PC-3 (cell line): ENCODE results near the gene MARCHF3. TPM values are rescaled to one million over a fixed set of nuclear protein-coding genes. Genes with fewer than 3 reads are reported as not detected.
"Not testable (repeated sequence)": the region's sequence is repeated elsewhere in the genome, so short reads cannot be mapped to it uniquely, and the experiment has no call there.

Experiments
- ATAC-seq: fragments of 200-7000 bp; cut with Tn5 transposase; 2 replicates; pipeline ENCODE4 v1.9.1; 2020; ENCODE audit warnings: mild to moderate bottlenecking, moderate library complexity
- BruUV-seq: library from RNA; stranded (reverse); fragments of 400-500 nt; replicated peaks from 2 replicates; lab custom pipeline; 2021; lab: Mats Ljungman, UMichigan
- CTCF ChIA-PET: fragments of 300-600 bp; sonication (Branson Sonifier 250); formaldehyde crosslinking; loops from one replicate; lab custom pipeline; 2022; ENCODE audit warnings: antibody characterized with exemption; lab: Charles Lee
- POLR2A ChIA-PET: fragments of 300-600 bp; sonication (Branson Sonifier 250); formaldehyde crosslinking; loops from one replicate; lab custom pipeline; 2022; ENCODE audit warnings: antibody characterized with exemption; ENCODE audit not compliant: unreplicated experiment; lab: Charles Lee
- DNase-seq: peaks from one replicate; pipeline ENCODE4 v3.0.0-alpha.2; 2015
- H2AFZ ChIP-seq: fragments of 300-600 bp; sonication (generic); 2 replicates; pipeline ENCODE4 v1.6.0; 2016; ENCODE audit warnings: antibody characterized with exemption, low read length
- H3F3A ChIP-seq: fragments of 300-600 bp; sonication (generic); one replicate; pipeline ENCODE4 v1.6.0; 2017; ENCODE audit warnings: antibody characterized with exemption, low read length, control low read depth, mild to moderate bottlenecking; ENCODE audit not compliant: unreplicated experiment
- H3K27ac ChIP-seq: fragments of 300-600 bp; sonication (generic); 2 replicates; pipeline ENCODE4 v1.5.1; 2016; ENCODE audit warnings: mild to moderate bottlenecking, low read length
- H3K27me3 ChIP-seq: fragments of 300-600 bp; sonication (generic); 2 replicates; pipeline ENCODE4 v1.6.1; 2016; ENCODE audit warnings: low read length, mixed read lengths
- H3K36me3 ChIP-seq: fragments of 300-600 bp; sonication (generic); 2 replicates; pipeline ENCODE4 v1.6.1; 2016; ENCODE audit warnings: low read depth, mixed run types, low read length, mixed read lengths
- H3K4me1 ChIP-seq: fragments of 300-600 bp; sonication (generic); 2 replicates; pipeline ENCODE4 v1.5.1; 2016; ENCODE audit warnings: low read length; ENCODE audit not compliant: insufficient read depth
- H3K4me2 ChIP-seq: fragments of 300-600 bp; sonication (generic); 2 replicates; pipeline ENCODE4 v1.6.0; 2016; ENCODE audit warnings: low read length
- H3K4me3 ChIP-seq: fragments of 300-600 bp; sonication (generic); 2 replicates; pipeline ENCODE4 v1.5.1; 2016; ENCODE audit warnings: mild to moderate bottlenecking, low read length, mixed read lengths
- H3K79me2 ChIP-seq: fragments of 300-600 bp; sonication (generic); 2 replicates; pipeline ENCODE4 v1.6.1; 2017; ENCODE audit warnings: low read length, mixed read lengths
- H3K9ac ChIP-seq: fragments of 300-600 bp; sonication (generic); 2 replicates; pipeline ENCODE4 v1.6.0; 2016; ENCODE audit warnings: mild to moderate bottlenecking, low read length
- H3K9me2 ChIP-seq: fragments of 300-600 bp; sonication (generic); replicated peaks from 2 replicates; pipeline ENCODE4 v1.6.1; 2016; ENCODE audit warnings: mixed run types, low read length, mixed read lengths
- H3K9me3 ChIP-seq: fragments of 300-600 bp; sonication (generic); 2 replicates; pipeline ENCODE4 v1.6.1; 2016; ENCODE audit warnings: low read length, mixed read lengths
- H4K20me1 ChIP-seq: fragments of 300-600 bp; sonication (generic); 2 replicates; pipeline ENCODE4 v1.6.1; 2016; ENCODE audit warnings: low read length, mixed read lengths
- CTCF ChIP-seq: fragments of 300-600 bp; sonication (generic); conservative IDR thresholded peaks from 2 replicates; pipeline ENCODE4 v1.5.1; 2017; ENCODE audit warnings: antibody characterized with exemption, low read depth, mild to moderate bottlenecking, low read length
- EZH2 ChIP-seq: fragments of 300-600 bp; sonication (generic); IDR thresholded peaks from one replicate; pipeline ENCODE4 v1.6.1; 2017; ENCODE audit warnings: antibody characterized with exemption, mild to moderate bottlenecking, low read length; ENCODE audit not compliant: unreplicated experiment
- EZH2phosphoT487 ChIP-seq: fragments of 300-600 bp; sonication (generic); IDR thresholded peaks from 2 replicates; pipeline ENCODE4 v1.6.1; 2018; ENCODE audit warnings: mild to moderate bottlenecking, antibody characterized with exemption, low read length, borderline replicate concordance
- intact Hi-C: fragments of 100-400 bp; cut with micrococcal nuclease; formaldehyde crosslinking; loops from 2 replicates; pipeline ENCODE4 v1.9.0; 2023
- total RNA-seq: library from RNA; depleted of rRNA; stranded (reverse); fragments of >200 nt; gene quantifications from 2 replicates; pipeline ENCODE4 v1.2.3, GENCODE V29; 2014

The MARCHF3 gene
- total RNA-seq, 1 experiment from 2014 or later: 2.5 TPM

DNA sequence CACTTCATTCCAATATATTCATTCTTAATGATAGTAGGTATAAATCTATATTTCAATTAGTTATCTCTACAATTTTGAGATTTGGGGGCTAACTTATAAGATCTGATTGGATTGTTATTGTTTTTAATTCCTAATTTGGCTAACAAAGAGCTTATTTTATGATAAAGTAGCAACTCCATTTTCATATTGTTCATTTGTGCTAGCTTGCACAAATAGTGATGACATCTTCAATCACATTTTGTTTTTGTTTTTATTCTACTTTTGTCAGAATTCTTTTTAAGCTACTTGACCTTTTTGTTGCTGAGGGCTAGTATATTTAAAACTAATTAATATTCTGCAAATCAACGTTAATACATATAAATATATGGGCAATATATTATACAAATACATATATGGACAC, 22.8 kb downstream of the MARCHF3 start:
- intact Hi-C loops: no loop called here
- H3K4me1 ChIP-seq: no peaks in the 10 kb centered on the region
- CTCF ChIA-PET: no interaction called here

DNA sequence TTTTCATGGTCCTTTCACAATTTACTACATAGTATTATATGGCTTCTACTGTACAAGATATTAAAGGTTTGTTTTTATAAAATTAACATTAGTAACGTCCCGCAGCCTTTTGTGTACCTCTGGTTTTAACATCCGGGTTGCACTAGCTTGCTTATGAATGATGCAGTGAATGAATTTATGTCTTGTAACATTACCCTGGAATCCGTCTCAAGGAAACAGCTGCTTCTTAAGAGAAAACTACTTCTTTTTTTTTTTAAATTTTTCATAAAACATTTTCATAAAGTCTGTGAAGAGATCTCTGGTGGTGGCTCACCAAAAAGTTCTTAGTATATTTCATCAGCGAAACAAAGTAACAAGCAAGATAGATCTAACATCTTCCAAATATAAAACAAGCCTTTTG, 23.6 kb downstream of the MARCHF3 start:
- no peaks in the 10 kb centered on the region for H3K79me2 ChIP-seq
- no peak overlapping the region for H2AFZ ChIP-seq
- POLR2A ChIA-PET: no interaction called here
- no peaks in the 10 kb centered on the region for H3F3A ChIP-seq
- no peaks in the 10 kb centered on the region for H3K9me3 ChIP-seq
- TF ChIP-seq CTCF (no peak), EZH2phosphoT487 (no peak), EZH2 (no peak)
- CTCF ChIA-PET: interaction anchor here (0.6 kb wide), 1 partner anchor 75 kb away, joined by 3 read pairs; no protein-coding TSS in a partner anchor
- H3K36me3 ChIP-seq: no peaks in the 10 kb centered on the region
- no peak for DNase-seq
- H3K9me2 ChIP-seq: no peaks in the 10 kb centered on the region
- no peak for ATAC-seq
- no TSS peak for BruUV-seq
- H3K27me3 ChIP-seq: no peaks in the 10 kb centered on the region
- no peaks in the 10 kb centered on the region for H3K4me1 ChIP-seq
- no peak overlapping the region for H3K27ac ChIP-seq
- no peak overlapping the region for H3K9ac ChIP-seq
- H3K4me3 ChIP-seq: no peak overlapping the region
- H4K20me1 ChIP-seq: no peaks in the 10 kb centered on the region
- no peak overlapping the region for H3K4me2 ChIP-seq
- intact Hi-C loops: no loop called here

More for the DNA sequence above, 22.8 kb downstream of the MARCHF3 start:
- H3K79me2 ChIP-seq: no peaks in the 10 kb centered on the region
- POLR2A ChIA-PET: no interaction called here
- no peaks in the 10 kb centered on the region for H3F3A ChIP-seq
- no peak for ATAC-seq
- no TSS peak for BruUV-seq
- H3K9me3 ChIP-seq: no peaks in the 10 kb centered on the region
- H3K4me2 ChIP-seq: no peak overlapping the region
- H3K36me3 ChIP-seq: no peaks in the 10 kb centered on the region
- H3K27ac ChIP-seq: no peak overlapping the region
- H2AFZ ChIP-seq: no peak overlapping the region
- no peak overlapping the region for H3K9ac ChIP-seq
- no peak for DNase-seq
- no peaks in the 10 kb centered on the region for H3K9me2 ChIP-seq
- no peak for TF ChIP-seq CTCF
- no peak for TF ChIP-seq EZH2phosphoT487
- TF ChIP-seq EZH2: no peak
- H4K20me1 ChIP-seq: no peaks in the 10 kb centered on the region
- no peak overlapping the region for H3K4me3 ChIP-seq
- no peaks in the 10 kb centered on the region for H3K27me3 ChIP-seq

- ATAC-seq, H3K4me1 ChIP-seq, H4K20me1 ChIP-seq, H3K9me3 ChIP-seq, BruUV-seq, H3F3A ChIP-seq, intact Hi-C loops, H3K9me2 ChIP-seq, H2AFZ ChIP-seq, H3K79me2 ChIP-seq, H3K4me3 ChIP-seq, CTCF ChIA-PET, POLR2A ChIA-PET, H3K9ac ChIP-seq, H3K27me3 ChIP-seq, H3K27ac ChIP-seq, H3K4me2 ChIP-seq, DNase-seq, H3K36me3 ChIP-seq: not testable (repeated sequence)
These were observed 25.1 kb downstream of the MARCHF3 start for GRCh38 chr5:127005282-127005681.
